ENCODE results near the gene MYO15A. TPM values are rescaled to one million over a fixed set of nuclear protein-coding genes. Genes with fewer than 3 reads are reported as not detected.
A peak's percentile ranks its signal among the peaks of the same experiment; 100 is the strongest.

The MYO15A gene
- total RNA-seq, 2 donors from 2014 or later: 1.0 to 1.2 TPM

- ATAC-seq (no peak), DNase-seq (ENCODE audit: low spot score in 2 of 2) (no peak)
- Mint-ChIP-seq H3K27ac (peak overlapping the region in 1 of 2 donors; percentile 19), H3K9me3 (no peaks in the 10 kb centered on the region), H3K36me3 (no peaks in the 10 kb centered on the region)
Measured at GRCh38 chr17:18160128-18160856, 51.7 kb downstream of the MYO15A start.

- no peak for ATAC-seq
- DNase-seq (ENCODE audit: low spot score in 2 of 2): no peak
- H3K36me3 Mint-ChIP-seq: no peaks in the 10 kb centered on the region
- peak overlapping the region in 1 of 2 donors; percentile 19 for H3K27ac Mint-ChIP-seq
- no peaks in the 10 kb centered on the region for H3K9me3 Mint-ChIP-seq
Measured at GRCh38 chr17:18161207-18162145, 52.9 kb downstream of the MYO15A start.

- H3K36me3 Mint-ChIP-seq: no peaks in the 10 kb centered on the region
- ATAC-seq (no peak), DNase-seq (ENCODE audit: low spot score in 2 of 2) (no peak)
- H3K27ac Mint-ChIP-seq: no peak overlapping the region
- no peaks in the 10 kb centered on the region for H3K9me3 Mint-ChIP-seq
Measured at GRCh38 chr17:18163547-18163946, 55.0 kb downstream of the MYO15A start.

- DNase-seq (ENCODE audit: low spot score in 2 of 2) (no peak), ATAC-seq (no peak)
- Mint-ChIP-seq H3K9me3 (no peaks in the 10 kb centered on the region), H3K36me3 (no peaks in the 10 kb centered on the region), H3K27ac (peak overlapping the region in 1 of 2 donors; percentile 53)
Measured at GRCh38 chr17:18166894-18167293, 58.3 kb downstream of the MYO15A start.

GRCh38 chr17:18167421-18167820 lies 58.9 kb downstream of the MYO15A start:
- Mint-ChIP-seq H3K27ac (no peak overlapping the region), H3K36me3 (no peaks in the 10 kb centered on the region), H3K9me3 (no peaks in the 10 kb centered on the region)
- ATAC-seq (no peak), DNase-seq (ENCODE audit: low spot score in 2 of 2) (no peak)

- no peak for ATAC-seq
- H3K36me3 Mint-ChIP-seq: no peaks in the 10 kb centered on the region
Measured at GRCh38 chr17:18172531-18173278, 64.1 kb downstream of the MYO15A start.

GRCh38 chr17:18173740-18174139 lies 65.2 kb downstream of the MYO15A start:
- ATAC-seq: no peak
- Mint-ChIP-seq H3K9me3 (no peaks in the 10 kb centered on the region), H3K27ac (peak overlapping the region; percentile 45 to 48)

More at GRCh38 chr17:18172531-18173278, 64.1 kb downstream of the MYO15A start:
- no peaks in the 10 kb centered on the region for H3K9me3 Mint-ChIP-seq
- no peak overlapping the region for H3K27ac Mint-ChIP-seq
- DNase-seq (ENCODE audit: low spot score in 2 of 2): no peak

GRCh38 chr17:18176176-18176575 lies 67.6 kb downstream of the MYO15A start:
- no peak for DNase-seq (ENCODE audit: low spot score in 2 of 2)
- Mint-ChIP-seq H3K36me3 (no peaks in the 10 kb centered on the region), H3K27ac (peak overlapping the region in 1 of 2 donors; percentile 37), H3K9me3 (no peaks in the 10 kb centered on the region)
- no peak for ATAC-seq

More at GRCh38 chr17:18173740-18174139, 65.2 kb downstream of the MYO15A start:
- H3K36me3 Mint-ChIP-seq: no peaks in the 10 kb centered on the region
- no peak for DNase-seq (ENCODE audit: low spot score in 2 of 2)

GRCh38 chr17:18177133-18177532 lies 68.6 kb downstream of the MYO15A start:
- DNase-seq (ENCODE audit: low spot score in 2 of 2) (no peak), ATAC-seq (no peak)
- H3K36me3 Mint-ChIP-seq: no peaks in the 10 kb centered on the region
- no peak overlapping the region for H3K27ac Mint-ChIP-seq
- no peaks in the 10 kb centered on the region for H3K9me3 Mint-ChIP-seq

GRCh38 chr17:18177722-18178121 lies 69.2 kb downstream of the MYO15A start:
- DNase-seq (ENCODE audit: low spot score in 2 of 2): no peak
- Mint-ChIP-seq H3K36me3 (no peaks in the 10 kb centered on the region), H3K27ac (no peak overlapping the region), H3K9me3 (no peaks in the 10 kb centered on the region)
- no peak for ATAC-seq

- no peaks in the 10 kb centered on the region for H3K9me3 Mint-ChIP-seq
- no peak overlapping the region for H3K27ac Mint-ChIP-seq
- H3K36me3 Mint-ChIP-seq: no peaks in the 10 kb centered on the region
- no peak for ATAC-seq
- DNase-seq (ENCODE audit: low spot score in 2 of 2): no peak
Measured at GRCh38 chr17:18179196-18179595, 70.6 kb downstream of the MYO15A start.

GRCh38 chr17:18179804-18180203 lies 71.2 kb downstream of the MYO15A start:
- no peak overlapping the region for H3K27ac Mint-ChIP-seq
- peaks cover 4 to 5% of the 10 kb centered on the region in 2 donors for H3K36me3 Mint-ChIP-seq
- no peak for DNase-seq (ENCODE audit: low spot score in 2 of 2)
- no peak for ATAC-seq
- H3K9me3 Mint-ChIP-seq: no peaks in the 10 kb centered on the region

- ATAC-seq (peak; percentile 12 to 29), DNase-seq (ENCODE audit: low spot score in 2 of 2) (peak in 1 of 2 donors; percentile 54)
- H3K9me3 Mint-ChIP-seq: no peaks in the 10 kb centered on the region
- peak overlapping the region; percentile 98 to 99 for H3K27ac Mint-ChIP-seq
- H3K36me3 Mint-ChIP-seq: peaks cover 11 to 20% of the 10 kb centered on the region in 2 donors
Measured at GRCh38 chr17:18181358-18181757, 72.8 kb downstream of the MYO15A start.

GRCh38 chr17:18182110-18182977 lies 73.8 kb downstream of the MYO15A start:
- DNase-seq (ENCODE audit: low spot score in 2 of 2) (no peak), ATAC-seq (no peak)
- H3K36me3 Mint-ChIP-seq: peaks cover 17 to 30% of the 10 kb centered on the region in 2 donors
- H3K9me3 Mint-ChIP-seq: no peaks in the 10 kb centered on the region
- H3K27ac Mint-ChIP-seq: peak overlapping the region; percentile 98 to 99

GRCh38 chr17:18182978-18183333 lies 74.4 kb downstream of the MYO15A start:
- Mint-ChIP-seq H3K36me3 (peaks cover 17 to 36% of the 10 kb centered on the region in 2 donors), H3K9me3 (no peaks in the 10 kb centered on the region), H3K27ac (peak overlapping the region; percentile 98 to 99)
- ATAC-seq: peak; percentile 39 to 48
- DNase-seq (ENCODE audit: low spot score in 2 of 2): peak in 1 of 2 donors; percentile 82

All from activated naive CD4-positive, alpha-beta T cell treated with anti-CD3 and anti-CD28 coated beads, Interleukin-2, amount 50 U/mL, for 72 hours (primary cell).